Thyroid gland (tissue), 4 donors: ENCODE measurements around the gene ELL2.

Experiments
- CTCF ChIP-seq, 6 experiments: fragments of 200-600 bp in 3 of 6; fragments of 450-650 bp in 3 of 6; sonication (generic) in 3 of 6; IDR thresholded peaks; one replicate each; pipeline ENCODE4 v1.5.1; 2016 to 2019; ENCODE audit warnings: antibody characterized with exemption in 6 of 6, mild to moderate bottlenecking in 2 of 6, inconsistent platforms in 1 of 6, moderate library complexity in 1 of 6
- POLR2A ChIP-seq, 2 donors: fragments of 450-650 bp; IDR thresholded peaks; one replicate each; pipeline ENCODE4 v1.6.1; 2017; ENCODE audit warnings: antibody characterized with exemption in 2 of 2, mild to moderate bottlenecking in 2 of 2, moderate library complexity in 1 of 2

GRCh38 chr5:95907740-95908706 lies 53.6 kb downstream of the ELL2 start:
- TF ChIP-seq POLR2A (IDR thresholded peaks at IDR 0.05), result no peak
- TF ChIP-seq CTCF (IDR thresholded peaks at IDR 0.05), result no peak
